Neural cell (in vitro differentiated cells): ENCODE data around the gene TDRD12. TPM values are rescaled to one million over a fixed set of nuclear protein-coding genes. Genes with fewer than 3 reads are reported as not detected.
A peak's percentile ranks its signal among the peaks of the same experiment; 100 is the strongest.
"Not testable (repeated sequence)": the region's sequence is repeated elsewhere in the genome, so short reads cannot be mapped to it uniquely, and the experiment has no call there.

Experiments used
- H2AFZ ChIP-seq: fragments of 200-600, 300-800 bp; sonication (generic), shearing (Covaris generic); 2 replicates; pipeline ENCODE4 v1.6.0; 2014; ENCODE audit warnings: low read depth, mild to moderate bottlenecking, antibody characterized with exemption, low read length, moderate library complexity
- H3F3A ChIP-seq: fragments of 200-600 bp; shearing (Covaris generic); 2 replicates; pipeline ENCODE4 v1.6.1; 2016; ENCODE audit warnings: mild to moderate bottlenecking, moderate library complexity, mixed read lengths, antibody characterized with exemption, low read length; ENCODE audit not compliant: insufficient read depth, poor library complexity, severe bottlenecking
- H3K27ac ChIP-seq: fragments of 200-600, 300-800 bp; sonication (generic), shearing (Covaris generic); 2 replicates; pipeline ENCODE4 v1.5.1; 2014; ENCODE audit warnings: mild to moderate bottlenecking, low read length, moderate library complexity
- H3K27me3 ChIP-seq: fragments of 300-800, 200-600 bp; sonication (generic), shearing (Covaris generic); 2 replicates; pipeline ENCODE4 v1.6.0; 2014; ENCODE audit warnings: mild to moderate bottlenecking, low read depth, low read length, moderate library complexity; ENCODE audit not compliant: insufficient read depth
- H3K36me3 ChIP-seq: fragments of 300-800, 200-600 bp; sonication (generic), shearing (Covaris generic); 2 replicates; pipeline ENCODE4 v1.5.1; 2014; ENCODE audit warnings: mild to moderate bottlenecking, antibody characterized with exemption, low read length, moderate library complexity; ENCODE audit not compliant: insufficient read depth
- H3K4me2 ChIP-seq: fragments of 300-800, 200-600 bp; sonication (generic), shearing (Covaris generic); 2 replicates; pipeline ENCODE4 v1.6.0; 2014; ENCODE audit warnings: mild to moderate bottlenecking, low read length
- H3K4me3 ChIP-seq: fragments of 300-800, 200-600 bp; sonication (generic), shearing (Covaris generic); 2 replicates; pipeline ENCODE4 v1.5.1; 2014; ENCODE audit warnings: mild to moderate bottlenecking, low read length, moderate library complexity
- H3K79me2 ChIP-seq: fragments of 200-600 bp; shearing (Covaris generic); replicated peaks from 2 replicates; pipeline ENCODE4 v1.6.0; 2014; ENCODE audit warnings: mild to moderate bottlenecking, low read length, moderate library complexity; ENCODE audit not compliant: insufficient read depth
- H3K9ac ChIP-seq: fragments of 300-800, 200-600 bp; sonication (generic), shearing (Covaris generic); 2 replicates; pipeline ENCODE4 v1.6.1; 2016; ENCODE audit warnings: mild to moderate bottlenecking, low read length, mixed read lengths
- H3K9me2 ChIP-seq: fragments of 200-600 bp; shearing (Covaris generic); 2 replicates; pipeline ENCODE4 v1.6.1; 2016; ENCODE audit warnings: mild to moderate bottlenecking, low read length, mixed read lengths; ENCODE audit not compliant: insufficient read depth
- H3K9me3 ChIP-seq: fragments of 200-600, 300-800 bp; sonication (generic), shearing (Covaris generic); 2 replicates; pipeline ENCODE4 v1.6.1; 2016; ENCODE audit warnings: mild to moderate bottlenecking, mixed run types, low read length, moderate library complexity, mixed read lengths
- H4K20me1 ChIP-seq: fragments of 200-600 bp; shearing (Covaris generic); 2 replicates; pipeline ENCODE4 v1.6.1; 2016; ENCODE audit warnings: mild to moderate bottlenecking, mixed run types; ENCODE audit not compliant: insufficient read depth
- CTCF ChIP-seq: fragments of 450-650 bp; IDR thresholded peaks from 2 replicates; pipeline ENCODE4 v1.5.1; 2014; ENCODE audit warnings: antibody characterized with exemption, mild to moderate bottlenecking, moderate library complexity; ENCODE audit not compliant: poor library complexity, severe bottlenecking
- EP300 ChIP-seq: fragments of 450-650 bp; conservative IDR thresholded peaks from 2 replicates; pipeline ENCODE4 v1.6.1; 2014; ENCODE audit warnings: antibody characterized with exemption, mild to moderate bottlenecking, moderate library complexity; ENCODE audit not compliant: poor library complexity, severe bottlenecking
- EZH2 ChIP-seq: fragments of 200-600, 300-800 bp; shearing (Covaris generic), sonication (generic); IDR thresholded peaks from 2 replicates; pipeline ENCODE4 v1.6.1; 2014; ENCODE audit warnings: antibody characterized with exemption, low read length, borderline replicate concordance, mild to moderate bottlenecking; ENCODE audit not compliant: insufficient read depth, poor library complexity, severe bottlenecking
- MXI1 ChIP-seq: fragments of 450-650 bp; conservative IDR thresholded peaks from 2 replicates; pipeline ENCODE4 v1.6.1; 2014; ENCODE audit warnings: antibody characterized with exemption, mild to moderate bottlenecking; ENCODE audit not compliant: poor library complexity, severe bottlenecking
- POLR2AphosphoS5 ChIP-seq: IDR thresholded peaks from 2 replicates; pipeline ENCODE4 v1.6.1; 2012
- RAD21 ChIP-seq: fragments of 450-650 bp; conservative IDR thresholded peaks from 2 replicates; pipeline ENCODE4 v1.6.1; 2014; ENCODE audit warnings: antibody characterized with exemption, mild to moderate bottlenecking, moderate library complexity
- REST ChIP-seq: IDR thresholded peaks from 2 replicates; pipeline ENCODE4 v1.6.1; 2012; ENCODE audit warnings: borderline replicate concordance
- SMC3 ChIP-seq: fragments of 450-650 bp; conservative IDR thresholded peaks from 2 replicates; pipeline ENCODE4 v1.6.1; 2014; ENCODE audit warnings: antibody characterized with exemption, mild to moderate bottlenecking, moderate library complexity; ENCODE audit not compliant: poor library complexity
- TAF1 ChIP-seq: IDR thresholded peaks from 2 replicates; pipeline ENCODE4 v1.6.1; 2012; ENCODE audit warnings: low read depth
- polyA plus RNA-seq: library from polyadenylated mRNA; depleted of rRNA; stranded (reverse); fragments of >200 nt; gene quantifications from 2 replicates; pipeline ENCODE4 v1.2.3, GENCODE V29; 2014

TDRD12 gene
- polyA plus RNA-seq, 1 donor from 2014 or later = 9.2 TPM

- TF ChIP-seq RAD21 = no peak
- no peak for TF ChIP-seq TAF1
- no peak for TF ChIP-seq EP300
- TF ChIP-seq CTCF = no peak
- TF ChIP-seq SMC3 = no peak
- no peak for TF ChIP-seq REST
- TF ChIP-seq POLR2AphosphoS5 = no peak
- TF ChIP-seq MXI1 = no peak
- no peak for TF ChIP-seq EZH2
- no peaks in the 10 kb centered on the region for H3K9me2 ChIP-seq
- H3K36me3 ChIP-seq = no peaks in the 10 kb centered on the region
- H3K79me2 ChIP-seq = no peaks in the 10 kb centered on the region
- no peaks in the 10 kb centered on the region for H3K27me3 ChIP-seq
- H3K27ac ChIP-seq = peak overlapping the region; percentile 92
- peak overlapping the region; percentile 70 for H3K4me2 ChIP-seq
- peak overlapping the region; percentile 45 for H2AFZ ChIP-seq
- no peaks in the 10 kb centered on the region for H4K20me1 ChIP-seq
- peak overlapping the region; percentile 76 for H3K9ac ChIP-seq
- H3F3A ChIP-seq = peaks cover 8% of the 10 kb centered on the region
- peak overlapping the region; percentile 29 for H3K4me3 ChIP-seq
- H3K9me3 ChIP-seq = no peaks in the 10 kb centered on the region
These were observed 25.2 kb downstream of the TDRD12 start for GRCh38 chr19:32744555-32745325.

GRCh38 chr19:32745594-32746251, 26.2 kb downstream of the TDRD12 start:
- not testable (repeated sequence) for H3K79me2 ChIP-seq, H3K27me3 ChIP-seq, H3K9me2 ChIP-seq, H3K9me3 ChIP-seq, H3F3A ChIP-seq, H3K36me3 ChIP-seq, H4K20me1 ChIP-seq
- peak overlapping the region; percentile 76 for H3K9ac ChIP-seq
- H2AFZ ChIP-seq = peak overlapping the region; percentile 45
- H3K4me2 ChIP-seq = peak overlapping the region; percentile 70
- TF ChIP-seq REST (peak; percentile 56), POLR2AphosphoS5 (peak; percentile 27)
- peak overlapping the region; percentile 29 for H3K4me3 ChIP-seq
- H3K27ac ChIP-seq = peak overlapping the region; percentile 92
